GM12801 (cell line): ENCODE measurements around the gene ARMCX6.

ENCODE experiments used
- CTCF ChIP-seq: IDR thresholded peaks from one replicate; pipeline ENCODE4 v1.5.1; 2011; ENCODE audit warnings: control low read depth; ENCODE audit not compliant: insufficient read length; ENCODE audit errors: extremely low read depth

Gene ARMCX6

GRCh38 chrX:101639583-101639982, 21.8 kb upstream of the ARMCX6 start:
- TF ChIP-seq CTCF = no peak

- TF ChIP-seq CTCF = no peak
These were observed 1.6 kb upstream of the ARMCX6 start for GRCh38 chrX:101619364-101619763.

GRCh38 chrX:101605728-101606127, 12.1 kb downstream of the ARMCX6 start:
- TF ChIP-seq CTCF = no peak

GRCh38 chrX:101605146-101605545, 12.7 kb downstream of the ARMCX6 start:
- TF ChIP-seq CTCF = no peak

- no peak for TF ChIP-seq CTCF
These were observed 15.7 kb downstream of the ARMCX6 start for GRCh38 chrX:101602077-101602476.

- TF ChIP-seq CTCF = no peak
These were observed 21.9 kb downstream of the ARMCX6 start for GRCh38 chrX:101595739-101596419.
